22Rv1 (cell line): ENCODE results near the gene MEIS1.

ENCODE experiments used
- H3K27ac ChIP-seq: fragments of 450-650 bp; 2 replicates; pipeline ENCODE4 v1.5.1; 2017
- CTCF ChIP-seq: fragments of 450-650 bp; IDR thresholded peaks from 2 replicates; pipeline ENCODE4 v1.5.1; 2017; ENCODE audit warnings: mild to moderate bottlenecking
- ZFX ChIP-seq: fragments of 450-650 bp; IDR thresholded peaks from 2 replicates; pipeline ENCODE4 v1.6.1; 2017; ENCODE audit warnings: antibody characterized with exemption, borderline replicate concordance

The MEIS1 gene

GRCh38 chr2:66565291-66565690 is 130.4 kb downstream of the MEIS1 start:
- no peak overlapping the region for H3K27ac ChIP-seq
- no peak for TF ChIP-seq ZFX
- TF ChIP-seq CTCF: no peak

DNA sequence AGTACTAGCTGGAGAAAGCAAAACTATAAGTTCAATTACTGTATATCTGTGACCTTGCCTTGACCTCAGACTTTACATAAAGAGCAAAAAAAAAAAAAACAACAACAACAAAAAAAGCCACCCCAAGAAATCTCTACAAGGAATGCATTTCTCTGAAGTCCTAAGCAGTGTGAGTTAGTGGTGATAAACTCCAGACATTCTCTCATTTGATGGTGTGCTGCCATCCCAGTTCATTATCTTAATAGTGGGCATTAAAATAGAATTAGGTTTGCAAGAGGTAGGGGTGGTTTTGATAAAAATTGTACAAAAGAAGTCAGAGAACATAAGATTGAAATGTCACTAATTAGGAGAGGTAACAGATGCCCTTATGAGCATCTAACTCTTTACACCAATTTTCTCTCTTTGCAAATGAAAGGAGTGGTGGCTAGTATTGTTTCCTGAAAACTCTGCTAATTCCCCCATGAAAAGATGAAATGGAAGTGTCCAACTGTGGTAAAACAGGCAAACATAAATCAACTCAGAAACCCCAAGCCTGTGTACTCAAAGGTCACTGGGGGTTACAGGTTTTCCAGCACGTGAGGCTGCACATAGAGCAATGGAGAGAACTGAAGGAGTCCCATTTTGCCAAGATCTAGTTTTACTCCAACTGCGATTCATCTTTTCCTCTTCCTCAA is 131.9 kb downstream of the MEIS1 start:
- no peak overlapping the region for H3K27ac ChIP-seq
- no peak for TF ChIP-seq CTCF
- no peak for TF ChIP-seq ZFX

DNA sequence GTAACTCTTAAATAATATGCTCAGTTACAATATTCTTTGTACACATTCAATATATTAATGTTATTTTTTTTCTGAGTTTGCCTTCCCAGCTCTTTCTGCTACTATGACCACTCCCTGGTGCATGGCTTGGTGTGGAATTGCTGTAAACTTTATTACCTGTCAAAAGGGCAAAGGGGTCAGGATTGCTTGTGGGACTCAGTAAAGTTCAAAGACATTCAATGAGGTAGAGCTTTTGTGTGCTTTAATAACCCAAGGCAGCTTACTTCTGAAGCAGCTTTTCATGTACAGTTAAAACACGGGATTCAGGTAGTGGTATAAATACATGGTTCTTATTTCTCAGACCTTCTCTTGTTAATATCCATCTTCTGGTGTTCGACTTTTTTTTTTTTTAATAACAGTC is 132.8 kb downstream of the MEIS1 start:
- no peak for TF ChIP-seq ZFX
- no peak for TF ChIP-seq CTCF
- no peak overlapping the region for H3K27ac ChIP-seq

GRCh38 chr2:66568650-66569300 is 133.8 kb downstream of the MEIS1 start:
- TF ChIP-seq ZFX: no peak
- TF ChIP-seq CTCF: no peak
- H3K27ac ChIP-seq: no peak overlapping the region

- no peak overlapping the region for H3K27ac ChIP-seq
- TF ChIP-seq CTCF: no peak
- TF ChIP-seq ZFX: no peak
Observed at GRCh38 chr2:66569321-66569851, 134.5 kb downstream of the MEIS1 start.

DNA sequence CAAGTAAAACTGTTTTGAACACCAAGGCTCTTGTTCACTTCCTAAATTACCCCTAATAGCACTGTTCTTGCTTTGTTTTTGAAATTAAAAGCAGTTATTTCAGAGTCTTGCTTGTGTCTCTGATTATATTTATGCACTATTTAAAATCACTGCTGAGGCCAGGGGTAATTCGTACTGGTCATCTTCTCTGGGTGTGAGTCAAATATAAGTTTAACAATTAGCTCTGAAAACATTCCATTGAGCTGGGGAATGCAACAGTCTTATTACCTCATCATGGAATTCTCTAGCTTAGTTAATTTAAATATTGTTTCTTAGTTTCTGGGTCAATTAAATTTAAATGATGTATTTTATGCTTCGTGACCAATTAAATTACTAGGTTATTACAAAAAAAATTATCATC is 135.0 kb downstream of the MEIS1 start:
- TF ChIP-seq CTCF (no peak), ZFX (no peak)
- H3K27ac ChIP-seq: no peak overlapping the region

GRCh38 chr2:66570471-66570870 is 135.5 kb downstream of the MEIS1 start:
- no peak overlapping the region for H3K27ac ChIP-seq
- TF ChIP-seq ZFX: no peak
- no peak for TF ChIP-seq CTCF
